Activated T-cell treated with anti-CD3 and anti-CD28 coated beads, Interleukin-2, amount 50 U/mL, for 4 hours (primary cell): Measurements from ENCODE around the gene LAMTOR3. TPM values are rescaled to one million over a fixed set of nuclear protein-coding genes. Genes with fewer than 3 reads are reported as not detected.
"Not testable (repeated sequence)": the region's sequence is repeated elsewhere in the genome, so short reads cannot be mapped to it uniquely, and the experiment has no call there.

ENCODE experiments used
- ATAC-seq, 2 donors: fragments of 200-7000 bp; cut with Tn5 transposase; one replicate each; pipeline ENCODE4 v1.10.0; 2021
- DNase-seq: peaks from one replicate; pipeline ENCODE4 v3.0.0-alpha.2; 2020
- H3K27me3 Mint-ChIP-seq: one replicate; pipeline ENCODE4 v1.8.0; 2021; ENCODE audit warnings: low read depth, mixed read lengths
- H3K36me3 Mint-ChIP-seq: one replicate; pipeline ENCODE4 v1.8.0; 2022; ENCODE audit warnings: mixed read lengths; ENCODE audit not compliant: insufficient read depth
- H3K4me1 Mint-ChIP-seq: one replicate; pipeline ENCODE4 v1.8.0; 2021; ENCODE audit warnings: low read depth, mixed read lengths
- H3K4me3 Mint-ChIP-seq: one replicate; pipeline ENCODE4 v1.8.0; 2021; ENCODE audit warnings: mild to moderate bottlenecking, moderate library complexity, mixed read lengths
- H3K9me3 Mint-ChIP-seq: one replicate; pipeline ENCODE4 v1.8.0; 2021; ENCODE audit warnings: mixed read lengths
- total RNA-seq, 3 donors: library from RNA; stranded (reverse); gene quantifications; one replicate each; pipeline ENCODE4 v1.2.1, GENCODE V29; 2021

The LAMTOR3 gene
- total RNA-seq, 3 donors from 2014 or later, result 37.0 to 39.7 (median 37.7) TPM

DNA sequence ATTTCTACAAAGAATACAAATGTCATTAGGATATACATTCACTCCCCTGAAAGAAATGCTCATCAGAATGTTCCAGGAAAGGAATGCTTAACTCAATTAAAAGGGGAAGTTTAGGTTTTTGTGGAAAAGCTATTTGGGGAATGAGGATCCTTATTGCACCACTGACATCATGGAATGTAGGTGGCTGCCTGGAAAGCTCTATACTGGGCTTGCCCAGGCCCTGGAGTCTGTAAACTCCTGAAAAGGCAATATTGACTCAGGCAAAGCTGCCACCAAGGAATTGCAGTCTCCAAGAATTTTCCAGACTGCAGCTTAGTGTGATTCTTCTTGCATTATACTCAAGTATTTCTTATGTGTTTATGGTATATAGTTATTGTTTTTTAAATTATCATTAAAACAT is 61.9 kb downstream of the LAMTOR3 start:
- no peaks in the 10 kb centered on the region for H3K27me3 Mint-ChIP-seq
- no peak for ATAC-seq

DNA sequence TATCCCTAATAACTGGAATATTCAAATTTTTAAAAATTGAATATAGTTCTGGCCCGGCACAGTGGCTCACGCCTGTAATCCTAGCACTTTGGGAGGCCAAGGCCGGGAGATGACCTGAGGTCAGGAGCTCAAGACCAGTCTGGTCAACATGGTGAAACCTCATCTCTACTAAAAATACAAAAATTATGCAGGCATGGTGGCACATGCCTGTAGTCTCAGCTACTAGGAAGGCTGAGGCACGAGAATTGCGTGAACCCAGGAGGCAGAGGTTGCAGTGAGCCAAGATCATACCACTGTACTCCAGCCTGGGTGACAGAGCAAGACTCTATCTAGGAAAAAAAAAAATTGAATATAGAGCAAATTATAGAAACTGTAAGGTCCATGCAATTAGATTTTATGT is 64.2 kb downstream of the LAMTOR3 start:
- H3K9me3 Mint-ChIP-seq, H3K27me3 Mint-ChIP-seq, H3K36me3 Mint-ChIP-seq, DNase-seq, H3K4me3 Mint-ChIP-seq, ATAC-seq: not testable (repeated sequence)
- H3K4me1 Mint-ChIP-seq, result peaks cover 33% of the 10 kb centered on the region

More for the DNA sequence above, 61.9 kb downstream of the LAMTOR3 start:
- Mint-ChIP-seq H3K36me3 (peaks cover 15% of the 10 kb centered on the region), H3K4me3 (no peak overlapping the region), H3K9me3 (no peaks in the 10 kb centered on the region), H3K4me1 (peaks cover 16% of the 10 kb centered on the region)
- no peak for DNase-seq

DNA sequence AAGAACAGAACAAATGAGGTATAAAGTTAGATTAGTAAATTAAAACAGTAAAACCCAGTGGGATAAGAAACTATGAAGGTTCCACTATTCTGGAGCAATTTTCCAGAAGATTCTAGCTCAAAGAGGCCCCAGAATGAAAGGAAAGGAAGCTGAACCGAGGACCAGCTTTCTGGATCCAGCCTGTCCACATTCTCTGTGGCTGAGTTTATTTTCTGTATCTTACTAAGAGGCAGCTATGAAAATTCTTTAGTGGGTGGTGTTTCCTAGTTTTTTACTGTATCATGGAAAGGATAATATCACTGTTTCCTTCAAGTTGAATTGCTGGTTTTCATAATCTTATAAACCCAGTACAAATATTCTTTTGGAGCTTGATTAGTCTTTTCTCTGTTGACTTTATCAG is 65.8 kb downstream of the LAMTOR3 start:
- Mint-ChIP-seq H3K27me3 (no peaks in the 10 kb centered on the region), H3K36me3 (peaks cover 14% of the 10 kb centered on the region), H3K4me3 (no peak overlapping the region), H3K4me1 (peaks cover 43% of the 10 kb centered on the region), H3K9me3 (no peaks in the 10 kb centered on the region)
- no peak for DNase-seq
- no peak for ATAC-seq

Other genes starting within 250 kb of the LAMTOR3 start
- not detected for gene C4orf54, start 236.6 kb downstream of the LAMTOR3 start, total RNA-seq
- gene DAPP1, start 77.6 kb downstream of the LAMTOR3 start, total RNA-seq, result 10 to 100 TPM; 25.7 to 33.0 (median 30.7) TPM
- gene DNAJB14, start 52.2 kb upstream of the LAMTOR3 start, total RNA-seq, result 10 to 100 TPM; 38.8 to 42.4 (median 40.5) TPM
- gene H2AZ1, start 55.8 kb upstream of the LAMTOR3 start, total RNA-seq, result 100 to 1,000 TPM; 358 to 431 (median 388) TPM